Frontal cortex (tissue), 4 donors: Measurements from ENCODE around the gene BATF3. TPM values are rescaled to one million over a fixed set of nuclear protein-coding genes. Genes with fewer than 3 reads are reported as not detected.
"Not testable (repeated sequence)": the region's sequence is repeated elsewhere in the genome, so short reads cannot be mapped to it uniquely, and the experiment has no call there.

Source experiments
- DNase-seq, 2 donors: peaks; one replicate each; pipeline ENCODE4 v3.0.0; 2012; ENCODE audit warnings: low spot score in 2 of 2
- FAIRE-seq: peaks from 2 replicates; lab custom pipeline; 2012; peaks lifted over from hg19 to GRCh38; lab: Jason Lieb, UNC
- total RNA-seq: library from RNA; depleted of rRNA; stranded (reverse); fragments of >200 nt; gene quantifications from one replicate; pipeline ENCODE4 v1.2.3, GENCODE V29; 2014
- donor health status: control.
- donor health status: control.
- donor health status: control.

BATF3 gene
- total RNA-seq, 1 donor from 2014 or later: 5.7 TPM

GRCh38 chr1:212643877-212644276 lies 55.8 kb downstream of the BATF3 start:
- DNase-seq (no peak), FAIRE-seq (no peak)

- no peak for FAIRE-seq
- DNase-seq: no peak
Observed at GRCh38 chr1:212641956-212642355, 57.7 kb downstream of the BATF3 start.

DNA sequence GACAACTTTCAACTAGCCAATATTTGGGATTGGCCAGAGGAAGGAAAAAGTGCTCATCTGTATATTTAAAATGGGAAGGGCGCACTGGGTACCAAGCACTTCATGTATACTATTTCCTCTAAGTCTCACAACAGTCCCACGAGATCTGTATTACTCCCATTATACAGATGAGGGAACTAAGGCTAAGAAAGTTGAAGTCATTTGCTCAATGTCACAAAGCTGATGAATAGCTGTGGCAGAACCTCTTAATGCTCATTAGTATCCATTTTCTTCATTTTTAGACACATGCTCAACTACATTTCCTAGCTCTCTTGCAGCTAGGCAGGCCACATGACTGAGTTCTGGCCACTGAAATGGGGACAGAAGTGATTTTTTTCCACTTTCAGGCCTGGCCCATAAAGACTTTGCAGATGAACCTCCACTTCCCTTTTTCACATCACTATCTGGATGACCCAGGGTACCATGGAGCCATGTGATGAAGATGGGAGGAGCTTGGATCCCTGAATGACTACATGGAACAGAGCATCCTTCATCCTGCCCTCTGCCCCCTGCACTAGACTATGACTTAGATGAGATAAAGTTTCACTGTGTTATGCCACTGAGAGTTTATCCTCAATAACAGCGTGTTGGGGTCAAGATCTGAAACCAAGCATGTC lies 59.3 kb downstream of the BATF3 start:
- FAIRE-seq: no peak
- DNase-seq: no peak

- DNase-seq, FAIRE-seq: not testable (repeated sequence)
Observed at GRCh38 chr1:212639524-212639923, 60.1 kb downstream of the BATF3 start.

DNA sequence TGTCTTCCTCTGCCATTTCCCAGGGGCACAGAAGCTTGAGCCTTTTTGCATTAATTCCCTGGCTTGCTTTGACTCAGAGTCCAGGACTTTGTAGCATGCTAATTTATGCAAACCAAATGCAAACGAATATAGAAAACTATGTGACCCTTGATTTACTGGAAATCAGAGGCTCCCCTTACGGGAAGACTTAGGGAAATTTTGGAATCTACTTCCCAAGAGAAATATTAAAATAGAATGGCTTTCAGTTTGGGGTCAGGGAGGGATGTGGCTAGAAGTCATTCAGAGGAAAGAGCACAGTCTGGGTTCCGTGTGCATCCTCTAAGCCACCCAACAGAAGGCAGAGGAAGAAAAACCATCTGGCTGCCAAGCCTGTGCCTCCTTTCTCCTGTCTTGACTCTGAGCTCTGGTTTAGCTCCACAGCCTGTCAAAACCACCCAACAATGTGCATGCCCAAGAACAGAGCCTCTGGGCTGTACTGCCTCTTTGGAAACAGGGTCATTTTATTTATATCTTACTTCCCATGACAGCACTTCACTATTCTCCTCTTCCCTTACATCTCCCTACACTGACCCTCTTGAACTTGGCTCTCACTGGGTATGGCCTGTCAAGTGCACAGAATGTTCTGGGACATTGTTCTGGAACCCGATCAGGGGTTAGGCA lies 61.0 kb downstream of the BATF3 start:
- DNase-seq: no peak
- FAIRE-seq: no peak

- DNase-seq: no peak
- FAIRE-seq: no peak
Observed at GRCh38 chr1:212637902-212638301, 61.7 kb downstream of the BATF3 start.

Other genes with a start within 250 kb of the BATF3 start
- 1.6 TPM for gene ATF3, start 91.1 kb downstream of the BATF3 start, total RNA-seq
- 60.3 TPM for gene NSL1, start 91.9 kb upstream of the BATF3 start, total RNA-seq
- gene TATDN3, start 92.1 kb upstream of the BATF3 start, total RNA-seq: 33.8 TPM
- 2.0 TPM for gene SPATA45, start 147.8 kb upstream of the BATF3 start, total RNA-seq
- gene FLVCR1, start 158.4 kb upstream of the BATF3 start, total RNA-seq: 42.8 TPM